GM21786 (cell line): ENCODE measurements around the gene HNRNPA2B1.
"Not testable (repeated sequence)": the region's sequence is repeated elsewhere in the genome, so short reads cannot be mapped to it uniquely, and the experiment has no call there.

Experiments used
- ATAC-seq: cut with Tn5 transposase; IDR thresholded peaks from one replicate; pipeline ENCODE4 v1.9.1; 2021; ENCODE audit not compliant: unreplicated experiment

HNRNPA2B1 gene

DNA sequence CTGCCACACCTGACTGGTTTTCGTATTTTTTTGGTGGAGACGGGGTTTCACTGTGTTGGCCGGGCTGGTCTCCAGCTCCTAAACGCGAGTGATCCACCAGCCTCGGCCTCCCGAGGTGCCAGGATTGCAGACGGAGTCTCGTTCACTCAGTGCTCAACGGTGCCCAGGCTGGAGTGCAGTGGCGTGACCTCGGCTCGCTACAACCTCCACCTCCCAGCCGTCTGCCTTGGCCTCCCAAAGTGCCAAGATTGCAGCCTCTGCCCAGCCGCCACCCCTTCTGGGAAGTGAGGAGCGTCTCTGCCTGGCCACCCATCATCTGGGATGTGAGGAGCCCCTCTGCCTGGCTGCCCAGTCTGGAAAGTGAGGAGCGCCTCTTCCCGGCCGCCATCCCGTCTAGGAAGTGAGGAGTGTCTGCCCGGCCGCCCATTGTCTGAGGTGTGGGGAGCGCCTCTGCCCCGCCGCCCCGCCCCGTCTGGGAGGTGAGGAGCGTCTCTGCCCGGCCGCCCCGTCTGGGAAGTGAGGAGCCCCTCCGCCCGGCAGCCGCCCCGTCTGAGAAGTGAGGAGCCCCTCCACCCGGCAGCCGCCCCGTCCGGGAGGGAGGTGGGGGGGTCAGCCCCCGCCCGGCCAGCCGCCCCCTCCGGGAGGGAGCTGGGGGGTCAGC, 52.8 kb downstream of the HNRNPA2B1 start:
- ATAC-seq: not testable (repeated sequence)

DNA sequence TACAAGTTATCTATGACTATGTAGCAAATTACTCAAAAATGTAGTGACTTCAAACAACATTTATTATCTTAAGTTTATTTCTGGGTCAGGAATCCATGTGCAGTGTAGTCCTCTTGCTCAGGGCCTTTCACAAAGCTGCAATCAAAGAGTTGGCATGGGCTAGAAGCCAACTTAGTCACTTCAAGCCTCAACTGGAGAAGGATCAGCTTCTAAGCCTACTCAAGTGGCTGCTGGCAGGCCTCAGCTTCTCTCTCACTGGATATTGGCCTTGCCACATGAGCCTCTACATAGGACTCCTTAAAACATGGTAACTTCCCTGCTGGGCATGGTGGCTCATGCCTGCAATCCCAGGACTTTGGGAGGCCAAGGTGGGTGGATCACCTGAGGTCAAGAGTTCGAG, 53.5 kb downstream of the HNRNPA2B1 start:
- ATAC-seq: no peak

DNA sequence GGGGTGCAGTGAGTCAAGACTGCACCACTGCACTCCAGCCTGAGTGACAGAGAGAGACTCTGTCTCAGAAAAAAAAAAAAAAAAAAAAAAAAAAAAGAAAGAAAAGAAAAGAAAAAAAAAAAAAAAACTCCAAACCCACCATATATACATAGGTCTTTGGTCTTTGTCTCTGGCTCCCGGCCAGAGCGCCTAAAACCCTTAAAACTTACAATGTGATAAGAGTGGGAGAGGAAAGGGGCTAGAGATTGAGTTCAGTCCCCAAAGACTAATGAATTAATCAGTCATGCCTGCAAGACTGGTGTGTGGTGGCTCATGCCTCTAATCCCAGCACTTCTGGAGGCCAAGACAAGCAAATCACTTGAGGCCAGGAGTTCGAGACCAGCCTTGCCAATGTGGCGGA, 55.3 kb downstream of the HNRNPA2B1 start:
- no peak for ATAC-seq

DNA sequence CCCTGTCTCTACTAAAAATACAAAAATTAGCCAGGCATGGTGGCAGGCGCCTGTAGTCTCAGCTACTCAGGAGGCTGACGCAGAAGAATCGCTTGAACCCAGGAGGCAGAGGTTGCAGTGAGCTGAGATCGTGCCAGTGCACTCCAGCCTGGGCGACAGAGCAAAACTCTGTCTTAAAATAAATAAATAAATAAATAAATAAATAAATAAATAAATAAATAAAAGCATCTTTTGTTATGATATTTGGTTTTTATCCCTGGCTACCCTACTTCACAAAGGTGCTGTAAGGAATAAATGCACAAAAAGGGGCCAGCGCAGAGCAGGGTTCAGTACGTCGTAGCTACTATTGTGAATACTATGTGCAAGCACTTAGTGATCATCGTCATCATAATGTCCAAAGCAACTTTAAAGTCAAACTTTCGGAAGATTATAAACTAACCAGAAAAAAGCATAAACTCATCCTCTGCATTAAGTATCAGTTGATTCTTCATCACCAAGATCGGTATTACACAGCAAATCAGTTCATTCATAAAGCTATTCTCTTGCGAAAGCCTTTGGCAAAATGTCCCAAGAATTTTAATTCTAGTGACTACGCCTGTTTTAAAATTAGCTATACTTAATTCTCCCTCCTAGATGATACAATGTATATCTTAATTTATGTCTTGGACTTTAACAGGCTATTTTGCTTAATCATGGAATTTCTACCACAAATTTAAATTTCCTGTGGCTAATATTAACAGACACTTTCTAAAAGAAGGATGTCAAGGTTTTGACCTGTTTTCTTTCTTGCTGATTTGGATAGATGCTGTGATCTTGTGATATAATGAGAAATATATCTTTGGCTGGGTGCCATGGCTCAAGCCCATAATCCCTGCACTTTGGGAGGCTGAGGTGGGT, 56.1 kb downstream of the HNRNPA2B1 start:
- no peak for ATAC-seq

- ATAC-seq: no peak
Measured at GRCh38 chr7:26143298-26144048, 57.1 kb downstream of the HNRNPA2B1 start.

DNA sequence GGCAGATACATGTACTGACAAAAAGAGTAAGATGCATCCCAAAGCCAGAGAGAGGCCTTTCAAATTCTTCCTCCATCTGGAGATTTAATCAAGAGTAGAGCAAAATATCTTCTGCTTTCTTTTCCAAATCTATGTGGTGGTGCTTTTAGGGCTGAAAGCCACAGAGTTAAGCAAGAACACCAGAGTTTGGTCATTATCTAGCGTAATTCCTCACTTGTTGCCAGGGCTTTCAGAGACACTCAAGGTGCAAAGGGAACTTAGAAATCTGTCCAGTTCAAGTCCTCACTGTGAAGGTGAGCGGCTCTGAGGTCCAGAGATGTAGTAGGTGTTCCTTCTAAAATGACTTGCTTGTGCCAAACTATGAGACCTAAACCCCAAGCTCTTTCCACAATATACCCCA, 59.5 kb downstream of the HNRNPA2B1 start:
- no peak for ATAC-seq

DNA sequence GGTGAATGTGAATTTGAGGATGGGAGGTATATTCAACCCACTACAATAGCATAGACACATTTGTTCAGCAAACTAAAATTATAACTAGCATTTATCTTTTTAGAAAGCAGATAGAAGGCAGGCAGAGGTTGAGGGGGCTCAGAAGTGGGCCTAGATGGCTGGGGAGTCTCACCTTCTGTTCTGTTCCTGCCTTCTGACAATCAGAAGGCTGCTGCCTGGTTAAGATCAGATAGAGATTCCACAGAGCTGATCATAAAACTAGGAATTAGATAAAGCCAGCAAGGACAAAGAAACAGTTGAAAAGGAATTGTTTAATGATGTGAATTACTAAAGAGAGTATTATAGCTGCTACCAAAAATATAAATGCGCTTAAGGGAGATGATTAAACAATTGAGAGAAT, 60.2 kb downstream of the HNRNPA2B1 start:
- no peak for ATAC-seq
